Colonic mucosa (tissue), 4 donors: ENCODE results near the gene PIK3R6. TPM values are rescaled to one million over a fixed set of nuclear protein-coding genes. Genes with fewer than 3 reads are reported as not detected.

Experiments used
- DNase-seq: peaks from one replicate; pipeline ENCODE4 v3.0.0-alpha.2; 2020
- H3K27ac ChIP-seq: fragments of 200-600 bp; one replicate; pipeline ENCODE4 v1.8.0; 2021
- H3K27me3 ChIP-seq: fragments of 200-600 bp; one replicate; pipeline ENCODE4 v1.8.0; 2021
- H3K36me3 ChIP-seq: fragments of 200-600 bp; one replicate; pipeline ENCODE4 v1.8.0; 2021
- H3K4me1 ChIP-seq: fragments of 200-600 bp; one replicate; pipeline ENCODE4 v1.8.0; 2021; ENCODE audit warnings: mild to moderate bottlenecking
- H3K4me3 ChIP-seq: fragments of 200-600 bp; one replicate; pipeline ENCODE4 v1.8.0; 2021
- H3K9ac ChIP-seq, 2 donors: one replicate each; pipeline ENCODE4 v1.7.0; 2013; ENCODE audit warnings: control low read depth in 2 of 2, low read depth in 2 of 2, low read length in 2 of 2
- H3K9me3 ChIP-seq: fragments of 200-600 bp; one replicate; pipeline ENCODE4 v1.8.0; 2021
- CTCF ChIP-seq: fragments of 200-600 bp; IDR thresholded peaks from one replicate; pipeline ENCODE4 v1.8.0; 2022; ENCODE audit warnings: antibody characterized with exemption, mild to moderate bottlenecking
- intact Hi-C: fragments of 100-400 bp; cut with DNase I; formaldehyde crosslinking; loops from one replicate; pipeline ENCODE4 v1.14.1; 2022
- total RNA-seq, 2 donors: library from RNA; stranded (reverse); fragmentation: NEBNext Ultra II Directional in 1 of 2; extraction: Animal tissue kit (Norgen Biotek cat#: 25700) in 1 of 2; gene quantifications; one replicate each; pipeline ENCODE4 v1.2.1, GENCODE V29; 2021
- donor health status: healthy.
- donor health status: DM: no; HTN: no; CAD: no.
- donor health status: DM: no; HTN: no; CAD: no.

The PIK3R6 gene
- total RNA-seq, 2 donors from 2014 or later = 0.61 to 0.96 TPM

- no peaks in the 10 kb centered on the region for H3K27me3 ChIP-seq
- H3K4me1 ChIP-seq = no peaks in the 10 kb centered on the region
- no peak overlapping the region for H3K9ac ChIP-seq
- H3K4me3 ChIP-seq = no peak overlapping the region
- no peaks in the 10 kb centered on the region for H3K9me3 ChIP-seq
- no peak overlapping the region for H3K27ac ChIP-seq
- H3K36me3 ChIP-seq = no peaks in the 10 kb centered on the region
- TF ChIP-seq CTCF = no peak
- intact Hi-C loops = no loop called here
- DNase-seq = no peak
These were observed 112.6 kb downstream of the PIK3R6 start for GRCh38 chr17:8754890-8755289.

DNA sequence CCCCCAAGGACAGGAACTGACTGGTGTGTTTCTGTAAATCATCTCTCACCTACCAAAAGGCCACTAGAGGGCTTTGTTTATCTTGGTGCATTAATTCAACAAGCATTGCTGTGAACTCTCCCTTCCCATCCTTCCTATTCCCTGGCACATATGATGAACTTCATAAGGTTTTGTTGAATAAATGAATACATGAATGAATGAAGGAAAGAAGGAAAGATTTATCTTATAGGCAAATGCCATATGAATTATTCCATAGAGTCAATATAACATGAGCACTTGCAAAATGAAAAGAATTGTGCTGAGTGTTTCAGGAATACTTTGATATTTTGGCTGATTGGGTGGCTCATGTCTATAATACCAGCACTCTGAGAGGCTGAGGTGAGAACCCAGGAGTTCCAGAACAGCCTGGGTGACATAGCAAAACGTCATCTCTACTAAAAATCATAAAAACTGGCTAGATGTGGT lies 113.5 kb downstream of the PIK3R6 start:
- no peak overlapping the region for H3K4me3 ChIP-seq
- H3K9me3 ChIP-seq = no peaks in the 10 kb centered on the region
- TF ChIP-seq CTCF = peak; percentile 41
- DNase-seq = no peak
- intact Hi-C loops = no loop called here
- no peaks in the 10 kb centered on the region for H3K27me3 ChIP-seq
- H3K9ac ChIP-seq = no peak overlapping the region
- no peaks in the 10 kb centered on the region for H3K4me1 ChIP-seq
- no peaks in the 10 kb centered on the region for H3K36me3 ChIP-seq
- H3K27ac ChIP-seq = no peak overlapping the region

DNA sequence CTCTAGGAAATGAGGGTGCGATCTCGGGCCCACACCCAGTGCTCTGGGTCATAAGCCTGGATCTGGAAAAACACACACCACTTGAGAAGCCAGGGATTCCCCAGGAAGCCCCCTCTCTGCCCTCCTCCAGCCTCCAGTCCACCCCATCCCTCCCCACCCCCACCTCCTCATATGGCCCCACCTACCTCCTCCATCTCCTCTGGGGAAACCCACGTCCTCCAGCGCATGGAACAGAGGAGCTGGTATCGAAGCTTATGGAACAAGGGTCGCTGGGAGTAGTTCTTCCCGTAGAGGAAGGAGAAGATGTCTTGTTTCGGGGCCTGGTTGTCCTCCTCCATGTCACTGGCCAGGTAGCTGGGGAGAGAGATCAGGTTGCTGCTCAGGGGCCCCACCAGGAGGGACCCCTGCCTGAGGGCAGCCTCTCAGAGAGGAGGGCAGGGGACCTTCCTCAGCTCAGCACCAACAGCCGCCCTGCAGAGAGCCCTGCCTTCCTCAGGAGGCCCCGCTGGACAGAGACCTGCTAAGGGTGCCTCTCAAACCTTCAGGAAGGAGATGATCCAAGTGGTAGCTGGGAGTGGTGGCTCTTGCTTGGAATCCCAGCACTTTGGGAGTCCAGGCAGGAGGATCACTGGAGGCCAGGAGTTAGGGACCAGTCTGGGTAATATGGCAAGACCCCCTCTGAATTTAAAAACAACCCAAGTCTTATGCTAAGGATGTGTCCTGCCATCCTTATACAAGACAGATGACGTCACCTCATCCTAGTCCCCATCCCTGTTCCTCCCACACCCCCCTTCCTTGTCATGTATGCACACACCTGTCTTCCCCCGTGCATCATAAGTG lies 114.1 kb downstream of the PIK3R6 start:
- DNase-seq = no peak
- Histone ChIP-seq H3K4me1 (no peaks in the 10 kb centered on the region), H3K27me3 (no peaks in the 10 kb centered on the region), H3K27ac (no peak overlapping the region), H3K36me3 (no peaks in the 10 kb centered on the region), H3K9me3 (no peaks in the 10 kb centered on the region), H3K4me3 (no peak overlapping the region), H3K9ac (no peak overlapping the region)
- intact Hi-C loops = no loop called here
- TF ChIP-seq CTCF = no peak

Other genes starting within 250 kb of the PIK3R6 start
- 10 to 100 TPM; 12.4 to 17.0 TPM for gene MYH10, start 236.9 kb downstream of the PIK3R6 start, total RNA-seq
- not detected for gene CCDC42, start 122.8 kb downstream of the PIK3R6 start, total RNA-seq
- gene SPDYE4, start 109.1 kb downstream of the PIK3R6 start, total RNA-seq = not detected
- gene MFSD6L, start 68.3 kb downstream of the PIK3R6 start, total RNA-seq = 10 to 100 TPM in 1 of 2 donors, 1 to 10 TPM in 1; 6.5 to 12.8 TPM
- gene PIK3R5, start 98.0 kb upstream of the PIK3R6 start, total RNA-seq = 1 to 10 TPM; 2.2 to 2.5 TPM
- 1 to 10 TPM; 2.1 to 5.5 TPM for gene NTN1, start 153.8 kb upstream of the PIK3R6 start, total RNA-seq